ENCODE measurements around the gene PARN. TPM values are rescaled to one million over a fixed set of nuclear protein-coding genes. Genes with fewer than 3 reads are reported as not detected.
"Not testable (repeated sequence)": the region's sequence is repeated elsewhere in the genome, so short reads cannot be mapped to it uniquely, and the experiment has no call there.

Gene PARN
- total and polyA plus RNA-seq, 8 donors: 9.9 to 75.3 (median 24.2) TPM

DNA sequence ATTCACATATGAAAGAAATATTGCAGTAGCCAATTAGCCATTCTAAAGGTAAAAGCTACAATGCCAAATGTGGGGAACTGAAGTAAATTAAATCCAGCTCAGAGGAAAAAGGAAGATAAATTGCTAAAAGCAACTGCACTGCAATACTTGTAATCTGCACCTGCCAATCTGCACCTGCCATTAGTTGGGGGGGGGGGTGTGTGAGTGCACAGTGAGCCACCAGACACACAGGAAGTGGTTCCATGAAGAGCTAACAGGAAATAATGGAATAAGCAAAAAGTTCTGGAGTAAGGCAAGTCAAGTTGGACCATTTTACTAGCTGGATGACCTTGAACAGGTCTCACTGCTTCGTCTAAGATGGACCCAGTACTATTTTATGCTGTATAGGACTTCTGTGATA is 191.8 kb downstream of the PARN start:
- no peaks in the 10 kb centered on the region for H3K9me3 ChIP-seq
- no peak overlapping the region for H3K4me3 ChIP-seq
- 89 to 100% (median 94%) methylated on average over 1 of the region's 1 CpG for WGBS, 5 donors
- H3K36me3 ChIP-seq: peaks cover 8 to 37% (median 30%) of the 10 kb centered on the region in 4 donors
- DNase-seq: no peak
- no peaks in the 10 kb centered on the region for H3K27me3 ChIP-seq
- intact Hi-C loops (cut with DNase I; ENCODE audit: low total_unique reads): no loop called here
- TF ChIP-seq EP300 (IDR thresholded peaks at IDR 0.05) (no peak), POLR2A (IDR thresholded peaks at IDR 0.05) (no peak), POLR2AphosphoS5 (IDR thresholded peaks at IDR 0.05) (no peak)
- TF ChIP-seq, protein P1, sequence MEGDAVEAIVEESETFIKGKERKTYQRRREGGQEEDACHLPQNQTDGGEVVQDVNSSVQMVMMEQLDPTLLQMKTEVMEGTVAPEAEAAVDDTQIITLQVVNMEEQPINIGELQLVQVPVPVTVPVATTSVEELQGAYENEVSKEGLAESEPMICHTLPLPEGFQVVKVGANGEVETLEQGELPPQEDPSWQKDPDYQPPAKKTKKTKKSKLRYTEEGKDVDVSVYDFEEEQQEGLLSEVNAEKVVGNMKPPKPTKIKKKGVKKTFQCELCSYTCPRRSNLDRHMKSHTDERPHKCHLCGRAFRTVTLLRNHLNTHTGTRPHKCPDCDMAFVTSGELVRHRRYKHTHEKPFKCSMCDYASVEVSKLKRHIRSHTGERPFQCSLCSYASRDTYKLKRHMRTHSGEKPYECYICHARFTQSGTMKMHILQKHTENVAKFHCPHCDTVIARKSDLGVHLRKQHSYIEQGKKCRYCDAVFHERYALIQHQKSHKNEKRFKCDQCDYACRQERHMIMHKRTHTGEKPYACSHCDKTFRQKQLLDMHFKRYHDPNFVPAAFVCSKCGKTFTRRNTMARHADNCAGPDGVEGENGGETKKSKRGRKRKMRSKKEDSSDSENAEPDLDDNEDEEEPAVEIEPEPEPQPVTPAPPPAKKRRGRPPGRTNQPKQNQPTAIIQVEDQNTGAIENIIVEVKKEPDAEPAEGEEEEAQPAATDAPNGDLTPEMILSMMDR (IDR thresholded peaks at IDR 0.05): no peak
- no peaks in the 10 kb centered on the region for H3K4me1 ChIP-seq
- no peak overlapping the region for H3K27ac ChIP-seq

DNA sequence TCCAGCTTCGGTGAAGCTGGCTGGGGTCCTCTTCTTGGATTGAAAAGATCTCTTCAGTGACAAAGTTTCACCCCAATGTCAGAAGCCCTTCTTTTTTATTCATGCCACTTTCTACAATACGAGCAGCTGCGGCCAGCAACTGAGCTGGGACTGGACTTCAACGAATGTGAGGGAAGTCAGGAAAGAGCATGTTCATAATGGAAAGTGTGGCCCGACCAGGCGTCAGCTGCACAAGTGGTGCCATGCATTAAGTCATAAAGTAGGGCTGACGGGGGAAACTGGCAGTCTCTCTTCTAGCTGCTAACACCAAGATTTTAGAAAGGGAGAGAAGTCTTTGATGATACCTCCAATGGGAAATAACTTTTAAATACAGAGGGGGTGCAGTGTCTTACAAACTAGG is 192.6 kb downstream of the PARN start:
- H3K36me3 ChIP-seq: peaks cover 8 to 46% (median 35%) of the 10 kb centered on the region in 4 donors
- DNase-seq: no peak
- no peak overlapping the region for H3K4me3 ChIP-seq
- H3K9me3 ChIP-seq: no peaks in the 10 kb centered on the region
- no peaks in the 10 kb centered on the region for H3K27me3 ChIP-seq
- no peak overlapping the region for H3K27ac ChIP-seq
- H3K4me1 ChIP-seq: no peaks in the 10 kb centered on the region
- WGBS, 5 donors: 87 to 94% (median 89%) methylated on average over 7 of the region's 7 CpGs
- intact Hi-C loops (cut with DNase I; ENCODE audit: low total_unique reads): no loop called here
- TF ChIP-seq, protein P1 (IDR thresholded peaks at IDR 0.05): no peak
- no peak for TF ChIP-seq EP300 (IDR thresholded peaks at IDR 0.05)
- TF ChIP-seq POLR2A (IDR thresholded peaks at IDR 0.05): no peak
- no peak for TF ChIP-seq POLR2AphosphoS5 (IDR thresholded peaks at IDR 0.05)

DNA sequence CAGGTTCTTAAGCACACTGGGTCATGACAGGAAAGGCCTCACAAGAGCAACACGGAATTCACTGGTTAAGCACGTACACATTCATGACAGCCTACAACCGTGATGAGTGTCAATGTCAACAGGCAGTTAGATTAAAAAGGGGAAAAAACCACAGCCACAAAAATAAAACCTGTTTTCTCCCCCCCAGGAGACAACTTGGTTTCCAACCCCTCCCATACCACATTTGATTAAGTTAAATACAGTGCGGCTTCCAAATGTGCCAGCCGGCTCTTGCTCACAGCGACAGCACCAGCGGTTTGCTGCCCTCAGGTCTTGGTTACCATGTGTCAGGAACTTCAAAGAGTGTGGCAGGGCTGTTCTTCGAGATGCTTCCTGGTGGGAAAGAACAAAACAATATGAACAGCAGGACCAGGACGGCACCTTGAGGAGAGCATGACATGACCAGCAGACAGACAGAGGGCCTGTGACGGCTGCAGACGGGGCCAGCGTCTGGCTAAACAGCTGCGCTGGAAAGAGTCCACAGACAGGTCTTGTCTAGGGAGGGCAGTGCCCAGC is 193.6 kb downstream of the PARN start:
- Histone ChIP-seq H3K9me3 (no peaks in the 10 kb centered on the region), H3K36me3 (peaks cover 8 to 55% (median 37%) of the 10 kb centered on the region in 4 donors), H3K27ac (no peak overlapping the region), H3K4me1 (no peaks in the 10 kb centered on the region), H3K4me3 (no peak overlapping the region), H3K27me3 (no peaks in the 10 kb centered on the region)
- intact Hi-C loops (cut with DNase I; ENCODE audit: low total_unique reads): no loop called here
- TF ChIP-seq EP300 (IDR thresholded peaks at IDR 0.05) (no peak), POLR2A (IDR thresholded peaks at IDR 0.05) (no peak), POLR2AphosphoS5 (IDR thresholded peaks at IDR 0.05) (no peak)
- TF ChIP-seq, protein P1 (IDR thresholded peaks at IDR 0.05): no peak
- 81 to 89% (median 87%) methylated on average over 12 to 13 of the region's 13 CpGs for WGBS, 5 donors
- DNase-seq: no peak

DNA sequence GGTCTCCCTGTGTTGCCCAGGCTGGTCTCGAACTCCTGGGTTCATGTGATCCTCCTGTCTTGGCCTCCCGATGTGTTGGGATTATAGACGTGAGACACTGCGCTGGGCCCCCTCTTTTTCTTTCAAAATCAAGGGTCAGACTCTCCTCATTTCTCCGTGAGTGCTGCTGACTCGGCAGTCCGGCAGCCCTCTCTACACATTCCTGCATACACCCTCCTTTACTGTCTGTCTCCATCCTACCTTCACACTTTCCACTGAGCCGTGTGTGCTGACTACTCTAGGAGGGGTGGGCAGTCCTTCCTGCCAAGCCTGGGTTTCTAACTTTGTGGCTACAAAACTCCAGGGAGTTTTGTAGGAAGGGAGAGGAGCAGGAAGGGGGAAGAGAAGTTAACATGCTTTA is 195.2 kb downstream of the PARN start:
- intact Hi-C loops (cut with DNase I; ENCODE audit: low total_unique reads): no loop called here
- Histone ChIP-seq H3K4me1 (no peaks in the 10 kb centered on the region), H3K9me3 (no peaks in the 10 kb centered on the region), H3K36me3 (peaks cover 8 to 61% (median 43%) of the 10 kb centered on the region in 4 donors), H3K27me3 (no peaks in the 10 kb centered on the region), H3K27ac (no peak overlapping the region), H3K4me3 (no peak overlapping the region)
- DNase-seq: no peak
- no peak for TF ChIP-seq POLR2AphosphoS5 (IDR thresholded peaks at IDR 0.05)
- TF ChIP-seq EP300 (IDR thresholded peaks at IDR 0.05): no peak
- TF ChIP-seq, protein P1 (IDR thresholded peaks at IDR 0.05): no peak
- no peak for TF ChIP-seq POLR2A (IDR thresholded peaks at IDR 0.05)
- WGBS, 5 donors: 92 to 94% (median 93%) methylated on average over 8 of the region's 8 CpGs

DNA sequence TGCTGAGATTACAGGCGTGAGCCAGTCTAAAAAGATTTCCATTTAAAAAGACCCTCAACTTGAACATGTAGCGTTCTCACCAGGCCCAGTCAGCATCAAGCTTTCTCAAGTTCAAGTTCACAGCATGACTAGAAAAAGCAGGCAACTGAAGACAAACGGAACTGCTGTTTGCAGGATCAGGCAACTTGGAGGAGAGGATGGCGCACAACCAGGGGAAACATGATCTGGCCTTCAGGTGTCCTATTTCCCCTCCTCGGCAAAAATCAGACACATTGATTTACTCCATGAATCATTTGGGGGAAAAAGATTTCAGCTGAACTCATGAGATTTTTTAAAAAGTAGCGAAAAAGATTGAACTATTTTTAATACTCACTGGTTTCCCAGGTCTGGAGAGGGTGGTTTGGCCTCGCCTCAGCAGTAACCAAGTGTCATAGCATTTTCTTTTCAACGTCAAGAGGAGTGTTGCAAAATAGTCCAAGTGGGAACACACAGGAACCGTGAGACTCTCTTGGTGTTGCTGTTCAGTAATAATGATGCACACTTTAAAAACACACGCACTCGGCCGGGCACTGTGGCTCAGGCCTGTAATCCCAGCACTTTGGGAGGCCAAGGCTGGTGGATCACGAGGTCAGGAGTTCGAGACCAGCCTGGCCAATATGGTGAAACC is 201.0 kb downstream of the PARN start:
- H3K27me3 ChIP-seq; H3K9me3 ChIP-seq; H3K4me1 ChIP-seq; intact Hi-C loops (cut with DNase I; ENCODE audit: low total_unique reads); DNase-seq; H3K4me3 ChIP-seq; H3K27ac ChIP-seq: not testable (repeated sequence)
- 95 to 98% (median 96%) methylated on average over 14 of the region's 14 CpGs for WGBS, 5 donors
- H3K36me3 ChIP-seq: peaks cover 0 to 35% (median 17%) of the 10 kb centered on the region in 4 donors

Measured in stomach (tissue), 9 donors.